ENCODE results near the gene GPC5. TPM values are rescaled to one million over a fixed set of nuclear protein-coding genes. Genes with fewer than 3 reads are reported as not detected.

Gene GPC5
- total RNA-seq, 2 donors from 2014 or later: not detected

DNA sequence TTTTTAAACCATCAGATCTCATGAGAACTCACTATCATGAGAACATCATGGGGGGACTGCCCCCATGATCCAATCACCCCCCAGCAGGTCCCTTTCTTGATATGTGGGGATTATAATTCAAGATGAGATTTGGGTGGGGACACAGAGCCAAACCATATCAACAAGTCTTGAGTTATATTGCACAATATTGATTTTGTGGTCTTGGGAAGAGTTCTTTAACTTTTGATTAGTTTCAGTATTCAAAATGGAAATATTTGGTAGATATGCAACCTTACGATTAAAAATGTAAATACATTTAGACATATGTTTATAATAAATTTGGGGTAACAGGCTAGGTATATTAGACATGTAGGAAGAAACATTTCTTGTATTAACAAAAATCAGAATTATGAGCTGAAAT lies 188.2 kb downstream of the GPC5 start:
- TF ChIP-seq POLR2A (IDR thresholded peaks at IDR 0.05): no peak
- TF ChIP-seq, protein P1, sequence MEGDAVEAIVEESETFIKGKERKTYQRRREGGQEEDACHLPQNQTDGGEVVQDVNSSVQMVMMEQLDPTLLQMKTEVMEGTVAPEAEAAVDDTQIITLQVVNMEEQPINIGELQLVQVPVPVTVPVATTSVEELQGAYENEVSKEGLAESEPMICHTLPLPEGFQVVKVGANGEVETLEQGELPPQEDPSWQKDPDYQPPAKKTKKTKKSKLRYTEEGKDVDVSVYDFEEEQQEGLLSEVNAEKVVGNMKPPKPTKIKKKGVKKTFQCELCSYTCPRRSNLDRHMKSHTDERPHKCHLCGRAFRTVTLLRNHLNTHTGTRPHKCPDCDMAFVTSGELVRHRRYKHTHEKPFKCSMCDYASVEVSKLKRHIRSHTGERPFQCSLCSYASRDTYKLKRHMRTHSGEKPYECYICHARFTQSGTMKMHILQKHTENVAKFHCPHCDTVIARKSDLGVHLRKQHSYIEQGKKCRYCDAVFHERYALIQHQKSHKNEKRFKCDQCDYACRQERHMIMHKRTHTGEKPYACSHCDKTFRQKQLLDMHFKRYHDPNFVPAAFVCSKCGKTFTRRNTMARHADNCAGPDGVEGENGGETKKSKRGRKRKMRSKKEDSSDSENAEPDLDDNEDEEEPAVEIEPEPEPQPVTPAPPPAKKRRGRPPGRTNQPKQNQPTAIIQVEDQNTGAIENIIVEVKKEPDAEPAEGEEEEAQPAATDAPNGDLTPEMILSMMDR (IDR thresholded peaks at IDR 0.05): no peak
- no peak overlapping the region for H3K27ac ChIP-seq
- H3K36me3 ChIP-seq (replicated peaks in 1 of 2; ENCODE audit: insufficient read depth in 1 of 2, low read depth in 2 of 2): no peaks in the 10 kb centered on the region
- WGBS, 2 donors: 75 to 84% methylated on average over 1 of the region's 1 CpG
- no peaks in the 10 kb centered on the region for H3K9me3 ChIP-seq
- intact Hi-C loops (cut with DNase I): no loop called here
- ATAC-seq (no peak), DNase-seq (no peak)
- no peaks in the 10 kb centered on the region for H3K27me3 ChIP-seq
- no peaks in the 10 kb centered on the region for H3K4me1 ChIP-seq
- no peak overlapping the region for H3K4me3 ChIP-seq

DNA sequence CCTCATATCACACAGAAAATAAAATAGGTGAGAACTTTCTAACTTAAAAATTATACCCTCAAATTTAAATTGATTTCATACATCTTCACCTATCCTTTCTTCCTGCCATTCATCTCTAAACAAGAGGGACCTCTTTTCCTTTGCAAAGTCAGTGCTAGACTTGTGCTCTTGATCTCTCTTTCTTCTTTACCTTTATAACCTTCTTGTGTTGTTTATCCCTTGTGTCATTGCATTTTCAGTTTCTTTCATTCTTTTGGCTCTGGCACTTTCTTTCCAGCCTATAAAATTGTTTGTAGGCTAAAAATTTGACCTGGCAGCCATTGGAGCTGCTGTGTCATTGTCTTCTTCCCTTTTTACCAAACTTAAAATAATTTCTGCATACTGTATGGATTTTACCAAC lies 190.1 kb downstream of the GPC5 start:
- TF ChIP-seq, protein P1 (IDR thresholded peaks at IDR 0.05): no peak
- TF ChIP-seq POLR2A (IDR thresholded peaks at IDR 0.05): no peak
- no peak overlapping the region for H3K4me3 ChIP-seq
- no peaks in the 10 kb centered on the region for H3K9me3 ChIP-seq
- no peak overlapping the region for H3K27ac ChIP-seq
- intact Hi-C loops (cut with DNase I): no loop called here
- no peaks in the 10 kb centered on the region for H3K4me1 ChIP-seq
- ATAC-seq (no peak), DNase-seq (no peak)
- no peaks in the 10 kb centered on the region for H3K27me3 ChIP-seq
- H3K36me3 ChIP-seq (replicated peaks in 1 of 2; ENCODE audit: insufficient read depth in 1 of 2, low read depth in 2 of 2): no peaks in the 10 kb centered on the region

DNA sequence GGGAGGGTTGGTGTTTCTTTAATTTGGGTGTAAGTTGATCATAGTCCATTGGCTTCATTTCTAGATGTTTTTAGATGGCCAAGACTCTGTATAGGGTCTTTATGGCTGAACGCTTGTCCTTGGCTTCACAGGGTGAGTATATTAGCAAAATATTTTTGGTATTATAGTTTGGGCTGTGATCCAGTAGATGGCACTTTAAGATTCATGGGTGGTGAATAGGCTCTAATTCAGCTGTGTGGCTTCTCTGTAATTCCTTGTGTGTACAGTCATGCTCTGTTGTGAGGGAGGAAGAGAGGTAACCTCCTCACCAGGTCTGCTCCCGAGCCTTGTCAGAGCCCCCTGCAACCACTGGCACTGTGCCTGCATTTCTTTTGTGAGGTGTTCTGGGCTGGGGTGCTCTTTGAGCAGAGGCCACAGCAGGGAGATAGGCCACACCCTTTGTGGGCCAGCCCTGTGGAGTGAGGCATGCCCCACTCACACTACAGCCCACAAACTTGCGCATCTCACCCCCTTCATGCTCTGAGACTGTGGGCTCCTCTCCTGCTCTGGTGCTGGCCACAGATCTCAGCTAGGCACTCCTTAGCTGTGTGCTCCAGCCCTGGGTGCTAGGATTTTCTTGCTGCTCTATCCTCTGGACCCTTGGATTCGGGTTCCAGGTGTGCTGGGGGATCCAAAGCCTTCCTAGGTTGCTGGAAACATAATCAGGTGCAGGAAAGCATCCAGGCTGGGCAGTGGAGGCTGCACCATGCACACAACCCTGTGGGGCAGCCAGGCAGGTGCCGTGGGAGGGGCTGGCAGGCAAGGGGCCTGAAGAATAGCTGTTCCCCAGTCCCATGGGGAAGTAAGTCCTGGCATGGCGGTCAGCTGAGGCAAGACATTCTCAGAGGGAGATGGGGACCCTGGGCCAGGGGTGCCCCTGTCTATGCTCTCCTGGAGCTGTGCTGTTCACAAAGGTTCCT lies 193.9 kb downstream of the GPC5 start:
- intact Hi-C loops (cut with DNase I): no loop called here
- no peak overlapping the region for H3K4me3 ChIP-seq
- no peaks in the 10 kb centered on the region for H3K36me3 ChIP-seq (replicated peaks in 1 of 2; ENCODE audit: insufficient read depth in 1 of 2, low read depth in 2 of 2)
- no peak for DNase-seq
- TF ChIP-seq POLR2A (IDR thresholded peaks at IDR 0.05): no peak
- TF ChIP-seq, protein P1 (IDR thresholded peaks at IDR 0.05): no peak
- 63 to 96% methylated on average over 2 to 6 of the region's 6 CpGs for WGBS, 2 donors
- no peak for ATAC-seq
- no peaks in the 10 kb centered on the region for H3K9me3 ChIP-seq
- H3K27me3 ChIP-seq: no peaks in the 10 kb centered on the region
- no peak overlapping the region for H3K27ac ChIP-seq
- no peaks in the 10 kb centered on the region for H3K4me1 ChIP-seq

DNA sequence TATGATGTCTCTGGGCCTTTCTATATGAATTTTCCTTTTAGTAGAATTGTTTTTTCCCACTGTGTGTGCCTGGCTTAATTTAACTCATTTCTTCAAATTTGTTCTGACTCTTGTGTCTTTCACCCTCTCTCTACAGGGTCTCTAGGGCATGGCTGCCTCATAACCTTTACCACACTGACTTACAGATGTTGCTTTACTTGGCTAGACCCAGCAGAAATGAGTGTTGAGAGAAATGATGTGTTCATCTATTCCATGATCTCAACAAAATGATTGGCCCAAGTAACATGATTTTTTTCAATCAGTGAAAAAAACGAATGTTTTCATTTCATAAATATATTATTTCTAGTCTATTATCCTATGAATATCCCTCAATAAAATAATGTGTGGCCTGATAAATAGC lies 195.0 kb downstream of the GPC5 start:
- H3K27me3 ChIP-seq: no peaks in the 10 kb centered on the region
- H3K9me3 ChIP-seq: no peaks in the 10 kb centered on the region
- no peaks in the 10 kb centered on the region for H3K4me1 ChIP-seq
- 38 to 55% methylated on average over 1 of the region's 1 CpG for WGBS, 2 donors
- ATAC-seq (no peak), DNase-seq (no peak)
- intact Hi-C loops (cut with DNase I): no loop called here
- no peaks in the 10 kb centered on the region for H3K36me3 ChIP-seq (replicated peaks in 1 of 2; ENCODE audit: insufficient read depth in 1 of 2, low read depth in 2 of 2)
- no peak overlapping the region for H3K4me3 ChIP-seq
- no peak overlapping the region for H3K27ac ChIP-seq
- TF ChIP-seq, protein P1 (IDR thresholded peaks at IDR 0.05): no peak
- TF ChIP-seq POLR2A (IDR thresholded peaks at IDR 0.05): no peak

DNA sequence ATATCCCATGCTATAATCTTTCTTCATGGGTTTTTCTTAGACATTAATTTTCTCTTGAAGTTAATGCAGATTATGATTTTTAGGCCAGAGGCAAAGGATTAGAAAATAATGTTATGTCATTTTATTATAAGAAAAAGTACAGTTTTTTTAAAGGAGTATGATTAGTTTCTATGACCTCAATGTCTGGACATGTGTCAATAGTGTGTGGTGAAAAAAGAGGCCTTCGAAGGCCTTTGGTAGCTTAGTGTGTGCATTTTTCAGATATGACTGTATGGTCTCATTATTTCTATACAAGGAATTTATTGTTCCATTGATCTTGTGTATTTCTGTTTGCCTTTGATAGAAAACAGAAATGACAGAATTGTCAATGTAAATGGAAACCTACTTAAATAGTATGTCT lies 195.6 kb downstream of the GPC5 start:
- H3K27me3 ChIP-seq: no peaks in the 10 kb centered on the region
- no peak for DNase-seq
- TF ChIP-seq, protein P1 (IDR thresholded peaks at IDR 0.05): no peak
- TF ChIP-seq POLR2A (IDR thresholded peaks at IDR 0.05): no peak
- no peaks in the 10 kb centered on the region for H3K9me3 ChIP-seq
- no peaks in the 10 kb centered on the region for H3K4me1 ChIP-seq
- intact Hi-C loops (cut with DNase I): no loop called here
- 22 to 29% methylated on average over 1 of the region's 1 CpG for WGBS, 2 donors
- no peak for ATAC-seq
- H3K36me3 ChIP-seq (replicated peaks in 1 of 2; ENCODE audit: insufficient read depth in 1 of 2, low read depth in 2 of 2): no peaks in the 10 kb centered on the region
- H3K4me3 ChIP-seq: no peak overlapping the region
- no peak overlapping the region for H3K27ac ChIP-seq
